ENCODE results near the gene EGLN3. TPM values are rescaled to one million over a fixed set of nuclear protein-coding genes. Genes with fewer than 3 reads are reported as not detected.

Gene EGLN3
- polyA plus RNA-seq, 2 of the 4 experiments (the other 2 are of a cell fraction), result 3.5 to 15.4 TPM

DNA sequence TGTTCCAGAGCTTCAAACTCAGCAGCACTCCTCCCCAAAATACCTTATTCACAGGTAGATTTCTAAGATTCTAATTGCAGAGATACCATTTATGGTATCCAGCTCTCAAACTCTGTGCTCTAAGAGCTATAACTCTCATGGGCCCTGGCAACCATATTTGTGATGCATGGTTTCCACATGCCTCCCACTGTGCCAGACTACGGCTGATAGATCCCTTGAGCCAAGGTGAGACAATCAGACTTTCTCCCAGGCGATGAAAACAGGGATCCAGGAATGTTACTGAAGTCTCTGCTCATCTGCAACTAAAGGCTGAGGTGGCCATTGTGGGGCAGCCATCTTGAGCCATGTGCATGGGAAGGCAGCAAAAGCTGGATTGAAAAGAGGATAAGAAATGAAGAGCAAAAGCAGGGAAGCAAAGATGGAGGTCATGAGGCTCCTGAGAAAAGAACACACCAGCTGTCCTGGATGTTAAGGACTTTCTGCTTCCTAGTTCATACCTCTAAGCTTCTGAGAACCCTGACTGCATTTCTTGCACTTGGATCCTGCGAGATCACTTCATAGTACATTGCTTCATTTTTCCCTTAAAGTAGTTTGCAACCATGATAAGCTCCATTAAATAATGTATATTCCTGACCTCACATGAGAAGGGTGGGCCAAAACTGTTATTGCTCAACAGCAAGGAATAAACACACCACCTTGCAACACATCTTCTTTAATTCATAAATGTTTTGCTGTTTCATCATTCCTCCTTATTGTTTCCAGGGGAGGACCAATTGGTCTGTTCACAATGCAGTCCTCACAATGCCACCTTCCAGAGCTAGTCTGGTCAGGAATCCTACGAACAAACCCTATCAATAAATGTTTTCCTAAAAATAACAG is 5.4 kb downstream of the EGLN3 start (continued):
- TF ChIP-seq CTCF (IDR thresholded peaks at IDR 0.05) (no peak), NPAS2 (CRISPR knock-in tag; IDR thresholded peaks at IDR 0.05; ENCODE audit: borderline replicate concordance) (no peak), ZNF302 (CRISPR knock-in tag; IDR thresholded peaks at IDR 0.05) (no peak), FOSL2 (IDR thresholded peaks at IDR 0.05) (no peak), FOSL2 (CRISPR knock-in tag; IDR thresholded peaks at IDR 0.05) (no peak)

DNA sequence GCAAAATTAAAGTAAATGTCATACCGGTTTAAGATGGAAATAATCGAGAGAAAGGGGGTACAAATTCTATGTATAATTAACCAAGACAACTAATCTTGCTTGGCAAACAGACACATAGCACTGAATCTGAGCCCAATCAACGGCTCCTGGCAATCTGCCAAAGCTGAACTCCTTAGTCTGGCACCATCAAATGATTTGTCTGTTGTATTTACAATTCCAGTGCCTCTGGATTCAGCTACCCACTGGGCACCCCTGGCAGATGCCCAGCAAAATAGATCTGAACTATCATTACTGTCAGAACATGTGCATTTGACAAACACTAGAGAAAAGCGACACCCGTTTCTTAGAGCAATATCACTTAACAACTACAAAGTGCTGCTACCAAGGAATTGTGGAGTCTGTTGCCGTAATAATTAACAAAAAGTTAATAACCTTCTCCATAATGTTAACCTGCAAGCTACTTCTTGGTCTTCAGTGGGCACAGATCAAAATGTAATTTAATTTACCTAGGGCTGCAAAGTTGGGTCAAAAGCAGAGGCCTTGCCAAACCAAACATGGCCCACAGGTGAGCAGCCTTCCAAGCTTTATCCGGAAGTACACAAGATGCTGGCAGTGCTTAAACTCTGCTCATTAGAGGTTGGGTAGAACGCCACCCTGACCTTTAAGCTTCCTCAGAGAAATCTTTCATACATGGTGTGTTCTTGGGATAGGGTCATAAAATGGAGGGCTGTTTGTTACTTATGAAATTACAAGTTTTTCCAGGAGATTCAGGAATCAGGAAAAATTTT is 7.6 kb downstream of the EGLN3 start:
- CTCF ChIA-PET, result no interaction called here
- FAIRE-seq, result no peak
- H3K4me2 ChIP-seq, result peak overlapping the region; percentile 35; the same call in 2 of the 3 replicates
- H3K4me3 ChIP-seq, result no peak overlapping the region
- DNase-seq (ENCODE audit: low read depth in 1 of 2, low spot score in 1 of 2), result no peak
- no peak for ATAC-seq
- TF ChIP-seq ATOH8 (CRISPR knock-in tag; IDR thresholded peaks at IDR 0.05; ENCODE audit: low read depth) (no peak), KDM1A (IDR thresholded peaks at IDR 0.05; ENCODE audit: low read depth) (no peak), HDAC2 (IDR thresholded peaks at IDR 0.05) (no peak)
- POLR2A ChIA-PET, result no interaction called here
- WGBS (ENCODE audit: missing lambda C conversion rate), result 66% methylated on average over 8 of the region's 8 CpGs
- H3K4me1 ChIP-seq, result peaks cover 16% of the 10 kb centered on the region
- H3K27ac ChIP-seq, result no peak overlapping the region
- no peaks in the 10 kb centered on the region for H3K9me3 ChIP-seq

- Histone ChIP-seq H3K4me3 (no peak overlapping the region), H3K27ac (no peak overlapping the region), H3K4me2 (no peak overlapping the region), H3K9me3 (no peaks in the 10 kb centered on the region), H3K4me1 (peaks cover 24% of the 10 kb centered on the region)
- 73% methylated on average over 3 of the region's 3 CpGs for WGBS (ENCODE audit: missing lambda C conversion rate)
- ChIA-PET CTCF (interaction anchor here (1.1 kb wide), 1 partner anchor 157 kb away, joined by 3 read pairs; no protein-coding TSS in a partner anchor), POLR2A (no interaction called here)
- ATAC-seq, result no peak
- FAIRE-seq, result no peak
- DNase-seq (ENCODE audit: low read depth in 1 of 2, low spot score in 1 of 2), result no peak
- TF ChIP-seq RNF2 (IDR thresholded peaks at IDR 0.05; ENCODE audit: borderline replicate concordance, low read depth) (no peak), RAD21 (conservative IDR thresholded peaks at IDR 0.05 in 1 of 2, IDR thresholded peaks at IDR 0.05 in 1 of 2) (no peak), SMC3 (IDR thresholded peaks at IDR 0.05) (no peak), REST (IDR thresholded peaks at IDR 0.05) (no peak), ZNF302 (CRISPR knock-in tag; IDR thresholded peaks at IDR 0.05) (no peak)
Measured at GRCh38 chr14:33941718-33942117, 9.2 kb downstream of the EGLN3 start.

Data from A549 (cell line).